ENCODE results near the gene TPST1.

DNA sequence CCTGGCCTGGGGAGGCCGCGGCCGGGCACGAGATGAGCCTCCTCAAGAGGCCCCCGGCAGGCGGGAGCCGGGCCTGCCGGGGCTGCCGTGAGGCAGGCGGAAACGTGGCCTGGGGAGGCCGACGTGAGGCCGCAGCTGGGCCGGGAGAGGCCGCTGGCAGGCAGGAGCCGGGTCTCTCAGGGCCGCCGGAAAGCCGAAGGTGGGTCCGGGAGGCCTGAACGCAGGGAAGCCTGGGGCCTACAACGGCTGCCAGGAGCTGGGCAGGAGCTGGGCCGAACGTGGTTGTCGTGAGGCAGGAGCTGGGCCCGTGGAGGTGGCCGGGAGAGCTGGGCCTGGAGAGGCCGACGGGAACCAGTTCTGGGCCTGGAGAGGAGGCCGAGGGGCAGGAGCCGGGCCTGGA is 171.9 kb downstream of the TPST1 start:
- no peak for TF ChIP-seq EP300 (IDR thresholded peaks at IDR 0.05)
- TF ChIP-seq, protein P1, sequence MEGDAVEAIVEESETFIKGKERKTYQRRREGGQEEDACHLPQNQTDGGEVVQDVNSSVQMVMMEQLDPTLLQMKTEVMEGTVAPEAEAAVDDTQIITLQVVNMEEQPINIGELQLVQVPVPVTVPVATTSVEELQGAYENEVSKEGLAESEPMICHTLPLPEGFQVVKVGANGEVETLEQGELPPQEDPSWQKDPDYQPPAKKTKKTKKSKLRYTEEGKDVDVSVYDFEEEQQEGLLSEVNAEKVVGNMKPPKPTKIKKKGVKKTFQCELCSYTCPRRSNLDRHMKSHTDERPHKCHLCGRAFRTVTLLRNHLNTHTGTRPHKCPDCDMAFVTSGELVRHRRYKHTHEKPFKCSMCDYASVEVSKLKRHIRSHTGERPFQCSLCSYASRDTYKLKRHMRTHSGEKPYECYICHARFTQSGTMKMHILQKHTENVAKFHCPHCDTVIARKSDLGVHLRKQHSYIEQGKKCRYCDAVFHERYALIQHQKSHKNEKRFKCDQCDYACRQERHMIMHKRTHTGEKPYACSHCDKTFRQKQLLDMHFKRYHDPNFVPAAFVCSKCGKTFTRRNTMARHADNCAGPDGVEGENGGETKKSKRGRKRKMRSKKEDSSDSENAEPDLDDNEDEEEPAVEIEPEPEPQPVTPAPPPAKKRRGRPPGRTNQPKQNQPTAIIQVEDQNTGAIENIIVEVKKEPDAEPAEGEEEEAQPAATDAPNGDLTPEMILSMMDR (IDR thresholded peaks at IDR 0.05), result no peak
- TF ChIP-seq POLR2A (IDR thresholded peaks at IDR 0.05), result no peak
- no peak for TF ChIP-seq POLR2AphosphoS5 (IDR thresholded peaks at IDR 0.05)
